ENCODE data around the gene CLCNKB. TPM values are rescaled to one million over a fixed set of nuclear protein-coding genes. Genes with fewer than 3 reads are reported as not detected.
A peak's percentile ranks its signal among the peaks of the same experiment; 100 is the strongest.

CLCNKB gene
- total RNA-seq, 4 donors from 2014 or later: not detected

GRCh38 chr1:16010837-16011236 lies 32.7 kb upstream of the CLCNKB start:
- Histone ChIP-seq H3K27ac (peak overlapping the region in 3 of 4 donors; percentile 97 to 100 (median 99)), H3K4me3 (no peak overlapping the region), H3K4me1 (peaks cover 25 to 35% of the 10 kb centered on the region in 2 donors), H3K36me3 (no peaks in the 10 kb centered on the region), H3K9me3 (no peaks in the 10 kb centered on the region), H3K27me3 (no peaks in the 10 kb centered on the region)
- intact Hi-C loops (cut with DNase I; ENCODE audit: low total_unique reads): loop anchor here (10.0 kb wide), 2 partner anchors 296 to 1104 kb away; partner anchors contain the start of gene PADI2
- TF ChIP-seq CTCF (IDR thresholded peaks at IDR 0.05 in 4 of 5, conservative IDR thresholded peaks at IDR 0.05 in 1 of 5): no peak
- TF ChIP-seq POLR2A (IDR thresholded peaks at IDR 0.05): no peak
- DNase-seq (no peak), ATAC-seq (no peak)
- in situ Hi-C loops (cut with MboI; ENCODE audit: low sequenced_read_pairs in 4 of 4): no loop called here

GRCh38 chr1:16011936-16012589 lies 31.5 kb upstream of the CLCNKB start:
- in situ Hi-C loops (cut with MboI; ENCODE audit: low sequenced_read_pairs in 4 of 4): no loop called here
- DNase-seq (peak in 1 of 2 donors; percentile 44), ATAC-seq (no peak)
- H3K36me3 ChIP-seq: no peaks in the 10 kb centered on the region
- H3K9me3 ChIP-seq: no peaks in the 10 kb centered on the region
- TF ChIP-seq POLR2A (IDR thresholded peaks at IDR 0.05): no peak
- no peaks in the 10 kb centered on the region for H3K27me3 ChIP-seq
- intact Hi-C loops (cut with DNase I; ENCODE audit: low total_unique reads): loop anchor here (10.0 kb wide), 2 partner anchors 297 to 1103 kb away; partner anchors contain the start of gene PADI2
- H3K4me3 ChIP-seq: no peak overlapping the region
- H3K4me1 ChIP-seq: peaks cover 25 to 39% of the 10 kb centered on the region in 2 donors
- peak overlapping the region; percentile 97 to 100 (median 98) for H3K27ac ChIP-seq

- intact Hi-C loops (cut with DNase I; ENCODE audit: low total_unique reads): loop anchor here (10.0 kb wide), 2 partner anchors 298 to 1102 kb away; partner anchors contain the start of gene PADI2
- in situ Hi-C loops (cut with MboI; ENCODE audit: low sequenced_read_pairs in 4 of 4): no loop called here
- Histone ChIP-seq H3K36me3 (no peaks in the 10 kb centered on the region), H3K4me1 (peaks cover 25 to 39% of the 10 kb centered on the region in 2 donors), H3K27me3 (no peaks in the 10 kb centered on the region), H3K4me3 (peak overlapping the region; percentile 43 to 77 (median 72)), H3K27ac (peak overlapping the region; percentile 97 to 100 (median 98)), H3K9me3 (no peaks in the 10 kb centered on the region)
- DNase-seq (peak; percentile 83 to 95), ATAC-seq (peak; percentile 25 to 37)
- peak in 3 of 5 experiments; percentile 10 to 30 (median 18) for TF ChIP-seq CTCF (IDR thresholded peaks at IDR 0.05 in 4 of 5, conservative IDR thresholded peaks at IDR 0.05 in 1 of 5)
- TF ChIP-seq POLR2A (IDR thresholded peaks at IDR 0.05): no peak
Observed at GRCh38 chr1:16012590-16013219, 30.9 kb upstream of the CLCNKB start.

GRCh38 chr1:16013220-16013907 lies 30.2 kb upstream of the CLCNKB start:
- Histone ChIP-seq H3K27me3 (no peaks in the 10 kb centered on the region), H3K9me3 (no peaks in the 10 kb centered on the region), H3K27ac (peak overlapping the region; percentile 97 to 100 (median 98)), H3K36me3 (no peaks in the 10 kb centered on the region), H3K4me3 (peak overlapping the region; percentile 43 to 77 (median 72)), H3K4me1 (peaks cover 28 to 43% of the 10 kb centered on the region in 2 donors)
- intact Hi-C loops (cut with DNase I; ENCODE audit: low total_unique reads) (loop anchor here (10.0 kb wide), 2 partner anchors 299 to 1101 kb away; partner anchors contain the start of gene PADI2), in situ Hi-C loops (cut with MboI; ENCODE audit: low sequenced_read_pairs in 4 of 4) (no loop called here)
- TF ChIP-seq POLR2A (IDR thresholded peaks at IDR 0.05) (peak in 1 of 2 donors; percentile 71), CTCF (IDR thresholded peaks at IDR 0.05 in 4 of 5, conservative IDR thresholded peaks at IDR 0.05 in 1 of 5) (no peak)
- ATAC-seq: peak; percentile 28 to 38
- DNase-seq: peak; percentile 84 to 93

Data from gastrocnemius medialis (tissue), 4 donors.